ENCODE results near the gene SIN3A. TPM values are rescaled to one million over a fixed set of nuclear protein-coding genes. Genes with fewer than 3 reads are reported as not detected.

SIN3A gene
- total and polyA plus RNA-seq, 9 of the 15 experiments (the other 6 are each of a cell fraction or from before 2014, with no cell fraction given) = 11.1 to 70.3 (median 25.3) TPM

DNA sequence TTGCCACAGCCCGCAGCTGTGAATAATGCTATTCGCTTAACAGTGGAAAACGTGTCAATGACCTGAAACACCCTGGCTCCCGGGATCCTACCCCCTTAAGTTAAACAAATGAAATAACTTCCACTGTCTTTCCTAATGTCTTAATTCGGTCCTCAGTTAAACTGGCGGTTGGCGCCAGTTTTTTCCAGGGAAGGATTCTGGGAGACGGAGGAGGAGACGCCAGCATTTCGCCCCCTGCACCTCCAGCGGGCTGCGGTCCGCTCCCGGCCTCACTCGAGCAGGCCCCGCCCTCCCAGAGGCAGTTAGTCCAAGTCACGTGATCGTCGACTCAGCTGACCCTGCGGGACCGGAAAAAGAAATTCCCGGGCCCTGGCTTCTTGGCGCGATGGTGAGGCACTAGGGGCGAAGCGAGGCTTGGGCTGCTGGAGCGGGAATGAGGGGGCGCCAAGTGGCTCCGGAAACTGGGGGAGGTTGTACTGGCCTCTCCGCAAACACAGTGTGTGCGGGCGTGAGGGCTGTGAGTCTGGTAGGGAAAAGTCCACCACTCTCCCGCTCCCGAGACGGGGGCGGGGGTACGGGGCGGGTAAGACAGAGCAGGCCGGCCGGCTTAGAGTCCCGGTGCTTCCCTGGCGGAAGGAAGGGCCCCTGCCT lies 115.7 kb downstream of the SIN3A start, which contains the start of gene COMMD4 (continued):
- TF ChIP-seq, protein P1, sequence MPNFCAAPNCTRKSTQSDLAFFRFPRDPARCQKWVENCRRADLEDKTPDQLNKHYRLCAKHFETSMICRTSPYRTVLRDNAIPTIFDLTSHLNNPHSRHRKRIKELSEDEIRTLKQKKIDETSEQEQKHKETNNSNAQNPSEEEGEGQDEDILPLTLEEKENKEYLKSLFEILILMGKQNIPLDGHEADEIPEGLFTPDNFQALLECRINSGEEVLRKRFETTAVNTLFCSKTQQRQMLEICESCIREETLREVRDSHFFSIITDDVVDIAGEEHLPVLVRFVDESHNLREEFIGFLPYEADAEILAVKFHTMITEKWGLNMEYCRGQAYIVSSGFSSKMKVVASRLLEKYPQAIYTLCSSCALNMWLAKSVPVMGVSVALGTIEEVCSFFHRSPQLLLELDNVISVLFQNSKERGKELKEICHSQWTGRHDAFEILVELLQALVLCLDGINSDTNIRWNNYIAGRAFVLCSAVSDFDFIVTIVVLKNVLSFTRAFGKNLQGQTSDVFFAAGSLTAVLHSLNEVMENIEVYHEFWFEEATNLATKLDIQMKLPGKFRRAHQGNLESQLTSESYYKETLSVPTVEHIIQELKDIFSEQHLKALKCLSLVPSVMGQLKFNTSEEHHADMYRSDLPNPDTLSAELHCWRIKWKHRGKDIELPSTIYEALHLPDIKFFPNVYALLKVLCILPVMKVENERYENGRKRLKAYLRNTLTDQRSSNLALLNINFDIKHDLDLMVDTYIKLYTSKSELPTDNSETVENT (CRISPR knock-in tag; IDR thresholded peaks at IDR 0.05) = no peak
- TF ChIP-seq SMARCA5 (IDR thresholded peaks at IDR 0.05) (no peak), TCF7L2 (IDR thresholded peaks at IDR 0.05; ENCODE audit: low read depth, low read length) (no peak), BRF1 (IDR thresholded peaks at IDR 0.05; ENCODE audit: borderline replicate concordance, extremely low read depth, insufficient read length) (no peak), ZKSCAN8 (CRISPR knock-in tag; IDR thresholded peaks at IDR 0.05) (no peak), YY1 (IDR thresholded peaks at IDR 0.05; ENCODE audit: borderline replicate concordance in 1 of 3, control insufficient read depth in 1 of 3, extremely low read depth in 1 of 3, insufficient read depth in 3 of 3, insufficient read length in 1 of 3, insufficient replicate concordance in 2 of 3, low read depth in 1 of 3, low read length in 2 of 3) (peak in 1 of 3 experiments; percentile 59), SREBF1 (IDR thresholded peaks at IDR 0.05; ENCODE audit: borderline replicate concordance, low read depth, low read length) (no peak), MCM3 (IDR thresholded peaks at IDR 0.05) (no peak), ZNF140 (CRISPR knock-in tag; IDR thresholded peaks at IDR 0.05) (no peak), ZNF436 (CRISPR knock-in tag; IDR thresholded peaks at IDR 0.05) (no peak), ZNF143 (CRISPR knock-in tag; IDR thresholded peaks at IDR 0.05) (peak; percentile 44; the same call in 1 of the 2 replicates), CCNT2 (IDR thresholded peaks at IDR 0.05; ENCODE audit: borderline replicate concordance, extremely low read depth, insufficient read length, low read depth, low read length) (no peak), TEAD4 (IDR thresholded peaks at IDR 0.05; ENCODE audit: low read length) (peak; percentile 60), TEAD4 (CRISPR knock-in tag; IDR thresholded peaks at IDR 0.05; ENCODE audit: borderline replicate concordance) (no peak), GATA2 (CRISPR knock-in tag; IDR thresholded peaks at IDR 0.05) (no peak), HDAC8 (tag; IDR thresholded peaks at IDR 0.05) (peak; percentile 42; the same call in 1 of the 2 replicates), TAL1 (IDR thresholded peaks at IDR 0.05) (no peak), NR4A1 (CRISPR knock-in tag; IDR thresholded peaks at IDR 0.05) (no peak), NR4A1 (tag; IDR thresholded peaks at IDR 0.05) (no peak)
- TF ChIP-seq, protein P2, sequence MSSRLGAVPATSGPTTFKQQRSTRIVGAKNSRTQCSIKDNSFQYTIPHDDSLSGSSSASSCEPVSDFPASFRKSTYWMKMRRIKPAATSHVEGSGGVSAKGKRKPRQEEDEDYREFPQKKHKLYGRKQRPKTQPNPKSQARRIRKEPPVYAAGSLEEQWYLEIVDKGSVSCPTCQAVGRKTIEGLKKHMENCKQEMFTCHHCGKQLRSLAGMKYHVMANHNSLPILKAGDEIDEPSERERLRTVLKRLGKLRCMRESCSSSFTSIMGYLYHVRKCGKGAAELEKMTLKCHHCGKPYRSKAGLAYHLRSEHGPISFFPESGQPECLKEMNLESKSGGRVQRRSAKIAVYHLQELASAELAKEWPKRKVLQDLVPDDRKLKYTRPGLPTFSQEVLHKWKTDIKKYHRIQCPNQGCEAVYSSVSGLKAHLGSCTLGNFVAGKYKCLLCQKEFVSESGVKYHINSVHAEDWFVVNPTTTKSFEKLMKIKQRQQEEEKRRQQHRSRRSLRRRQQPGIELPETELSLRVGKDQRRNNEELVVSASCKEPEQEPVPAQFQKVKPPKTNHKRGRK (tag; IDR thresholded peaks at IDR 0.05) = no peak
- TF ChIP-seq, protein P3, sequence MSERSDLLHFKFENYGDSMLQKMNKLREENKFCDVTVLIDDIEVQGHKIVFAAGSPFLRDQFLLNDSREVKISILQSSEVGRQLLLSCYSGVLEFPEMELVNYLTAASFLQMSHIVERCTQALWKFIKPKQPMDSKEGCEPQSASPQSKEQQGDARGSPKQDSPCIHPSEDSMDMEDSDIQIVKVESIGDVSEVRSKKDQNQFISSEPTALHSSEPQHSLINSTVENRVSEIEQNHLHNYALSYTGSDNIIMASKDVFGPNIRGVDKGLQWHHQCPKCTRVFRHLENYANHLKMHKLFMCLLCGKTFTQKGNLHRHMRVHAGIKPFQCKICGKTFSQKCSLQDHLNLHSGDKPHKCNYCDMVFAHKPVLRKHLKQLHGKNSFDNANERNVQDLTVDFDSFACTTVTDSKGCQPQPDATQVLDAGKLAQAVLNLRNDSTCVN (CRISPR knock-in tag; IDR thresholded peaks at IDR 0.05) = no peak
- TF ChIP-seq, protein P4, sequence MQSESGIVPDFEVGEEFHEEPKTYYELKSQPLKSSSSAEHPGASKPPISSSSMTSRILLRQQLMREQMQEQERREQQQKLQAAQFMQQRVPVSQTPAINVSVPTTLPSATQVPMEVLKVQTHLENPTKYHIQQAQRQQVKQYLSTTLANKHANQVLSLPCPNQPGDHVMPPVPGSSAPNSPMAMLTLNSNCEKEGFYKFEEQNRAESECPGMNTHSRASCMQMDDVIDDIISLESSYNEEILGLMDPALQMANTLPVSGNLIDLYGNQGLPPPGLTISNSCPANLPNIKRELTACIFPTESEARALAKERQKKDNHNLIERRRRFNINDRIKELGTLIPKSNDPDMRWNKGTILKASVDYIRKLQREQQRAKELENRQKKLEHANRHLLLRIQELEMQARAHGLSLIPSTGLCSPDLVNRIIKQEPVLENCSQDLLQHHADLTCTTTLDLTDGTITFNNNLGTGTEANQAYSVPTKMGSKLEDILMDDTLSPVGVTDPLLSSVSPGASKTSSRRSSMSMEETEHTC (IDR thresholded peaks at IDR 0.05) = peak; percentile 88; the same call in 1 of the 2 replicates

All from K562 (cell line).